CD4-positive, CD25-positive, alpha-beta regulatory T cell (primary cell): ENCODE results near the gene ITPRID2. TPM values are rescaled to one million over a fixed set of nuclear protein-coding genes. Genes with fewer than 3 reads are reported as not detected.

Source experiments
- ATAC-seq, 2 donors: fragments of 150-1000 bp; cut with Tn5 transposase; one replicate each; pipeline ENCODE4 v1.10.0; 2021; ENCODE audit warnings: low read depth in 2 of 2, moderate number of reproducible peaks in 2 of 2, moderate library complexity in 1 of 2
- DNase-seq, 3 donors: peaks; one replicate each; pipeline versions ENCODE4 v3.0.0 to v3.0.0-alpha.2; 2012 to 2022; ENCODE audit warnings: mixed read lengths in 1 of 3
- H3K27ac ChIP-seq: one replicate; pipeline ENCODE4 v1.7.0; 2013; ENCODE audit warnings: mild to moderate bottlenecking, low read length; ENCODE audit not compliant: insufficient read depth, poor library complexity, severe bottlenecking
- H3K27me3 ChIP-seq: one replicate; pipeline ENCODE4 v1.7.0; 2013; ENCODE audit warnings: low read length; ENCODE audit not compliant: control insufficient read depth, insufficient read depth
- H3K36me3 ChIP-seq: one replicate; pipeline ENCODE4 v1.7.0; 2013; ENCODE audit warnings: mild to moderate bottlenecking, low read length, moderate library complexity; ENCODE audit not compliant: control insufficient read depth, insufficient read depth
- H3K4me1 ChIP-seq: 2 replicates; pipeline ENCODE4 v1.7.0; 2013; ENCODE audit warnings: mild to moderate bottlenecking, low read length; ENCODE audit not compliant: insufficient read depth, control insufficient read depth, poor library complexity, severe bottlenecking
- H3K4me3 ChIP-seq: one replicate; pipeline ENCODE4 v1.7.0; 2013; ENCODE audit warnings: low read depth, mild to moderate bottlenecking, low read length, moderate library complexity
- H3K9me3 ChIP-seq, 2 experiments: 1 replicate in 1 of 2; 2 replicates in 1 of 2; pipeline ENCODE4 v1.7.0; 2013; ENCODE audit warnings: low read length in 2 of 2, mild to moderate bottlenecking in 1 of 2, moderate library complexity in 1 of 2; ENCODE audit not compliant: control insufficient read depth in 2 of 2
- H3K27ac Mint-ChIP-seq, 3 donors: one replicate each; pipeline ENCODE4 v1.8.0; 2020 to 2022; ENCODE audit warnings: mild to moderate bottlenecking in 3 of 3, mixed read lengths in 3 of 3, moderate library complexity in 2 of 3
- H3K27me3 Mint-ChIP-seq: one replicate; pipeline ENCODE4 v1.8.0; 2022; ENCODE audit warnings: mild to moderate bottlenecking, mixed read lengths
- H3K36me3 Mint-ChIP-seq: one replicate; pipeline ENCODE4 v1.8.0; 2020; ENCODE audit warnings: mixed read lengths
- H3K4me1 Mint-ChIP-seq, 4 donors: one replicate each; pipeline ENCODE4 v1.8.0; 2020 to 2022; ENCODE audit warnings: mixed read lengths in 4 of 4, mild to moderate bottlenecking in 1 of 4
- H3K4me3 Mint-ChIP-seq, 4 donors: one replicate each; pipeline ENCODE4 v1.8.0; 2020 to 2022; ENCODE audit warnings: mild to moderate bottlenecking in 4 of 4, mixed read lengths in 4 of 4, moderate library complexity in 3 of 4
- H3K9me3 Mint-ChIP-seq, 7 donors: one replicate each; pipeline ENCODE4 v1.8.0; 2020 to 2022; ENCODE audit warnings: mixed read lengths in 7 of 7, mild to moderate bottlenecking in 3 of 7, moderate library complexity in 2 of 7
- polyA plus RNA-seq, 4 donors: library from polyadenylated mRNA; unstranded; fragments of 300-500 nt; fragmentation: Illumina TruSeq; gene quantifications; one replicate each; pipeline ENCODE4 v1.2.3, GENCODE V29; 2021
- total RNA-seq: library from RNA; stranded (reverse); gene quantifications from one replicate; pipeline ENCODE4 v1.2.3, GENCODE V29; 2022

Gene ITPRID2
- total and polyA plus RNA-seq, 5 donors from 2014 or later, result 1.6 to 42.4 (median 5.5) TPM

GRCh38 chr2:181862583-181863281, 28.8 kb upstream of the ITPRID2 start:
- Histone ChIP-seq H3K27me3 (peaks cover 6% of the 10 kb centered on the region), H3K36me3 (no peaks in the 10 kb centered on the region), H3K9me3 (no peaks in the 10 kb centered on the region), H3K4me1 (no peaks in the 10 kb centered on the region), H3K27ac (no peak overlapping the region), H3K4me3 (no peak overlapping the region)
- peaks cover 42% of the 10 kb centered on the region for H3K27me3 Mint-ChIP-seq
- no peak overlapping the region for H3K4me3 Mint-ChIP-seq
- DNase-seq (no peak), ATAC-seq (no peak)
- peaks cover 0 to 3% (median 0%) of the 10 kb centered on the region in 7 donors for H3K9me3 Mint-ChIP-seq
- no peaks in the 10 kb centered on the region for H3K4me1 Mint-ChIP-seq
- H3K27ac Mint-ChIP-seq, result no peak overlapping the region
- no peaks in the 10 kb centered on the region for H3K36me3 Mint-ChIP-seq

GRCh38 chr2:181872178-181872577, 19.4 kb upstream of the ITPRID2 start:
- Mint-ChIP-seq H3K36me3 (no peaks in the 10 kb centered on the region), H3K9me3 (no peaks in the 10 kb centered on the region), H3K4me3 (no peak overlapping the region), H3K27ac (no peak overlapping the region), H3K4me1 (peaks cover 0 to 6% (median 0%) of the 10 kb centered on the region in 4 donors), H3K27me3 (peaks cover 37% of the 10 kb centered on the region)
- Histone ChIP-seq H3K27ac (no peak overlapping the region), H3K9me3 (no peaks in the 10 kb centered on the region), H3K27me3 (peaks cover 9% of the 10 kb centered on the region), H3K36me3 (no peaks in the 10 kb centered on the region), H3K4me3 (no peak overlapping the region), H3K4me1 (no peaks in the 10 kb centered on the region)
- ATAC-seq, result no peak
- no peak for DNase-seq

DNA sequence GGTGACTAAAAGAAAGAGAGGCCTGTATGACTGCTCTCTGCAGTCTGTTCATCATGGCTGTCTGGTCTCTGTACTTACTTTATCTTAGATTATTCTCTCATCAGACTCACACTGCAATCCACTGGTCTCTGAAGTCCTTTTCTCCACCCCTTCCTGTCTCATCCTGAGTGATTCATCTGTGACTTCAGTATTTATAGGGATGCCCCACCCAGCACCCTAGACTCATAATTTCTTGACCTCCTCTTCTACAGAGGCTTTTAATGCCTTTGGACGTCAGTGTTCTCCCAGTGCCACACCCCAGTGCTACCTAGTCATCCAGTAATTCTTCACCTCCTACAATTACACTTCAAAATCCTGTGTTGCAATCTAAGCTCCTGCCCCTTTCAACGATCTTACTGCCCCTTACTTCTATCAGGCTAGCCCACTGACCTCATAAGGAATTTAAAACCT, 14.9 kb upstream of the ITPRID2 start:
- no peaks in the 10 kb centered on the region for H3K9me3 ChIP-seq
- no peak overlapping the region for H3K4me3 ChIP-seq
- Mint-ChIP-seq H3K27ac (no peak overlapping the region), H3K9me3 (no peaks in the 10 kb centered on the region), H3K36me3 (no peaks in the 10 kb centered on the region), H3K4me3 (no peak overlapping the region), H3K4me1 (peaks cover 0 to 6% (median 0%) of the 10 kb centered on the region in 4 donors), H3K27me3 (peaks cover 25% of the 10 kb centered on the region)
- no peaks in the 10 kb centered on the region for H3K36me3 ChIP-seq
- H3K4me1 ChIP-seq, result no peaks in the 10 kb centered on the region
- H3K27me3 ChIP-seq, result peaks cover 21% of the 10 kb centered on the region
- ATAC-seq (no peak), DNase-seq (no peak)
- H3K27ac ChIP-seq, result no peak overlapping the region

GRCh38 chr2:181877181-181877664, 14.3 kb upstream of the ITPRID2 start:
- H3K36me3 Mint-ChIP-seq, result no peaks in the 10 kb centered on the region
- Histone ChIP-seq H3K9me3 (no peaks in the 10 kb centered on the region), H3K27ac (no peak overlapping the region), H3K4me1 (no peaks in the 10 kb centered on the region), H3K4me3 (no peak overlapping the region), H3K27me3 (peaks cover 21% of the 10 kb centered on the region), H3K36me3 (no peaks in the 10 kb centered on the region)
- H3K9me3 Mint-ChIP-seq, result no peaks in the 10 kb centered on the region
- ATAC-seq (no peak), DNase-seq (no peak)
- no peak overlapping the region for H3K27ac Mint-ChIP-seq
- H3K4me3 Mint-ChIP-seq, result no peak overlapping the region
- peaks cover 0 to 6% (median 0%) of the 10 kb centered on the region in 4 donors for H3K4me1 Mint-ChIP-seq
- peaks cover 31% of the 10 kb centered on the region for H3K27me3 Mint-ChIP-seq

GRCh38 chr2:181878448-181878847, 13.1 kb upstream of the ITPRID2 start:
- Histone ChIP-seq H3K4me1 (no peaks in the 10 kb centered on the region), H3K4me3 (no peak overlapping the region), H3K27me3 (peaks cover 25% of the 10 kb centered on the region), H3K36me3 (no peaks in the 10 kb centered on the region), H3K27ac (no peak overlapping the region), H3K9me3 (no peaks in the 10 kb centered on the region)
- DNase-seq (no peak), ATAC-seq (no peak)
- Mint-ChIP-seq H3K27ac (no peak overlapping the region), H3K4me1 (no peaks in the 10 kb centered on the region), H3K27me3 (peaks cover 26% of the 10 kb centered on the region), H3K9me3 (peaks cover 0 to 1% (median 0%) of the 10 kb centered on the region in 7 donors), H3K4me3 (no peak overlapping the region), H3K36me3 (no peaks in the 10 kb centered on the region)

DNA sequence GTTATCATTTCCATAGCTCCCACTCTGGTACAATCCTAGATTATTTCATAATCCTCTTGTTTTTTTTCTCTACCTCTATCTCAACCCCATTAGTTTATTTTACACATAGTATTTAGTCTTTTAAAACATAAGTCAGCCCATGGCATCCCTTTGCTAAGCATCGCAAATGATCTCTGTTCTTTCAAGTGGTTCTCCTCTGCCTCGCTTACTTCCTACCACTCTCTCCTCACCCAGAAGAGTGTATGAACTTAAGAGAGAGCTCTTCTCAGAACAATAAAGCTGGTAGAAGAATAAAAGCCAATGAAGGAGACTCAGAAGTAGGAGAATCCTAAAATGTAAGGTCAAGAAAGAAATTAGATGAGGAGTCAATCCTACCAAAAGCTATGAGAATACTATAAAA, 12.2 kb upstream of the ITPRID2 start:
- Mint-ChIP-seq H3K9me3 (peaks cover 0 to 1% (median 0%) of the 10 kb centered on the region in 7 donors), H3K36me3 (no peaks in the 10 kb centered on the region), H3K4me3 (no peak overlapping the region), H3K4me1 (no peaks in the 10 kb centered on the region), H3K27me3 (peaks cover 25% of the 10 kb centered on the region), H3K27ac (no peak overlapping the region)
- H3K36me3 ChIP-seq, result no peaks in the 10 kb centered on the region
- no peak for ATAC-seq
- H3K27ac ChIP-seq, result no peak overlapping the region
- H3K4me3 ChIP-seq, result no peak overlapping the region
- no peaks in the 10 kb centered on the region for H3K4me1 ChIP-seq
- H3K27me3 ChIP-seq, result peaks cover 30% of the 10 kb centered on the region
- no peaks in the 10 kb centered on the region for H3K9me3 ChIP-seq
- DNase-seq, result no peak

DNA sequence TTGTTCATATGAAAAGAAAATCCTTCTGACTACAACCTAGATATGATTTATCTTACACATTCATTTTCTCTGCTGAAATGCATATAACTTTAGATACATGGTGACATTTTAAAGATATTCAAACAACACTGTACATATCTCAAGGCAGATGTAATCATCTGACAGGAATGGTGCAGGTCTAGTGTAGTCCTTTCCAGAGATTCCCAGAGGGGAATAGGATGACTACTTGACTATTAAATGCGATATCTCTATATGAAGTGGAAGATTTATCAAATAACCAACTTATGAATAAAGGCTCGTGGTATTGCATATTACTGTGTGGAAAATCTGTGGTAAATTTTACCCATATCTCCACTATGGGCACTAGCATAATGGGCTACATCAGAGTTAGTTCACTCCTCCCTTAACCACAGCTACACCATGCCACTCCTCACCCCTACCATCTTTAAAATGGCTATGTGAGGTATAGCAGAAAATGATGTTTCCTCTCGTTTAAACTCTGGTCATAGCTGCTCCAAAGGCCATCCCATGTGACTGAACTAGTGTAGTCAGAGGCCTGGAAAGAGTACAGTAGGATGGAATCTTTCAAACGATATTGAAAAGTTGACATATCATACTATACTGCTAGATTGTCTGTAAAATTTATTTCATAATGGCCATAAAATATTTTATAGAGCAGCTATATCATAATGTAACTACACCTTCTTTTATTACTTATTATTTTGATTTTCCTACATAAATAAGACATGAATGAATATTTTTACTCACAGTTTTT, 9.1 kb upstream of the ITPRID2 start:
- Mint-ChIP-seq H3K9me3 (peaks cover 0 to 1% (median 0%) of the 10 kb centered on the region in 7 donors), H3K4me3 (no peak overlapping the region), H3K27ac (no peak overlapping the region), H3K4me1 (no peaks in the 10 kb centered on the region), H3K27me3 (peaks cover 39% of the 10 kb centered on the region), H3K36me3 (no peaks in the 10 kb centered on the region)
- H3K9me3 ChIP-seq, result no peaks in the 10 kb centered on the region
- peaks cover 46% of the 10 kb centered on the region for H3K27me3 ChIP-seq
- ATAC-seq (no peak), DNase-seq (no peak)
- no peaks in the 10 kb centered on the region for H3K36me3 ChIP-seq
- H3K4me3 ChIP-seq, result no peak overlapping the region
- H3K27ac ChIP-seq, result no peak overlapping the region
- no peaks in the 10 kb centered on the region for H3K4me1 ChIP-seq
